Embryonic facial prominence (tissue), 1 donor: Measurements from ENCODE around the gene SLC2A11.

Source experiments
- DNase-seq: peaks from one replicate; pipeline ENCODE4 v3.0.0-alpha.2; 2016; ENCODE audit errors: extremely low spot score

SLC2A11 gene

DNA sequence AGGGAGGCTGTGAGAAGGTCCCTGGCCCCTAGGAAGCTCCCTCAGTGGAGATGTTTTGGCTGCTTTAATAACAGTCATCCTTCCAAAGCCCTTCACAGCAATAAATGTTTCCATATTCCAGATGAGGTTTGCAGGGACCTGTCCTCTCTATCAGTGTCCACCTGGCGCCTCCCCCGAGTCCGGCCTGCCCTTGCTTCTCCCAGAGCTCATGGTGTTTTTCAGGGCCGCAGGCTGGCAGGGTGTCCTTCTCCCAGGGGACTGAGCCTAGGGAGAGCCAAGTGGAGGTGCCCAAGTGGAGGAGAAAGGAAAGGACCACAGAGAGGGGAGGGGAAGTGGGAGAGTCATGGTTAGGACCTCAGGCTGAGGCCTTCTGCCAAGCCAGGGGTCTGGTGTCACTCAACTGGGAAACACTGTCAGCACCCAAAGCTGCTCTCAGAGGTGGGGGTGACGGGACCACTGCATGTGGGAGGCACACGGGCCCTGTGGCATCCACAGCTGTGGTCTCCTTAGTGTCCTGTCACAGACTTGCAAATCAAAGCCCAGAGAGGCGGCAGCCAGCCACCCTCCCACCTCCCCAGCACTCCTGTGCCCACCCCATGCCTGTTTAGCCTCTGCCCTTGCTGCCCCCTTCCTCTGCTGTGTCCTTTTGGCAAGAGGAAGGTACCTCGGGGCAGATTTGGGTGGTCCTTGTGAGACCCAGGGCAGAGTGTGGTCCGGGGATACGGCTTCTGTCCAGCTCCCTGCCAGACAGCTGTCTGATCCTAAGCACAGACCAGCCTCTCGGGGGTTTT is 25.3 kb upstream of the SLC2A11 start:
- DNase-seq, result no peak

DNA sequence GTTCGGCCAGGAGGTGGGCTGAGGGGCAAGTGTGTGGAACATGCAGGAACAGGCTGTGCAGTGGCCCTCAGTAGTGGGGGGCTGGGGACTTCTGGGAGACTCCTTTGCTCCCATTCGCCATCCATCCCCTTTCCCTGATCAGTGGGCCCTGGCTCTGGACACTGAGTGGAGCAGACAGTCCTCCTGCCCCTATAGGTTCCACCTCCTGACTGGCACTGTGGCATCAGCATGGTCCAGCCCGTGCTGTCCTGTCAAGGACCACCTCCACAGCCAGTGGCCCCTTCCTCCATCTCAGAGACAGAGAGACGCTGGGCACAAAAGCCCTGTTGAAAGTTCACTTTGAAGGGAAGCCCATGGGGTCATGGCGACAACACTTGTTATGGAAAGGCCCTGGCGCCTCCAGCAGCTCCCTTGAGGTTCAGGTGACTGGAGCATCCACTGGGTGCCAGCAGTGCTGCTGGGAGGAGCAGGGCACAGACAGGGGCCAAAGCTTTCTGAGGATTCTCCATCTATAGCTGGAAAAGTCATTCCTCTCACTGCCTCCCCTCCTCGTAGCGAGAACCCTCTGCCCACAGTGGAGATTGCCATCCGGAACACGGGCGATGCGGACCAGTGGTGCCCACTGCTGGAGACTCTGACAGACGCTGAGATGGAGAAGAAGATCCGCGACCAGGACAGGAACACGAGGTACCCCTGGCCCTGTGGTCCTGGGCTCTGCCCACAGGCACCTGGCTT is 24.5 kb upstream of the SLC2A11 start:
- no peak for DNase-seq

GRCh38 chr22:23833911-23834317 is 23.8 kb upstream of the SLC2A11 start:
- no peak for DNase-seq

- no peak for DNase-seq
Measured at GRCh38 chr22:23834406-23834792, 23.3 kb upstream of the SLC2A11 start.

GRCh38 chr22:23834793-23835483 is 22.7 kb upstream of the SLC2A11 start:
- DNase-seq, result no peak

DNA sequence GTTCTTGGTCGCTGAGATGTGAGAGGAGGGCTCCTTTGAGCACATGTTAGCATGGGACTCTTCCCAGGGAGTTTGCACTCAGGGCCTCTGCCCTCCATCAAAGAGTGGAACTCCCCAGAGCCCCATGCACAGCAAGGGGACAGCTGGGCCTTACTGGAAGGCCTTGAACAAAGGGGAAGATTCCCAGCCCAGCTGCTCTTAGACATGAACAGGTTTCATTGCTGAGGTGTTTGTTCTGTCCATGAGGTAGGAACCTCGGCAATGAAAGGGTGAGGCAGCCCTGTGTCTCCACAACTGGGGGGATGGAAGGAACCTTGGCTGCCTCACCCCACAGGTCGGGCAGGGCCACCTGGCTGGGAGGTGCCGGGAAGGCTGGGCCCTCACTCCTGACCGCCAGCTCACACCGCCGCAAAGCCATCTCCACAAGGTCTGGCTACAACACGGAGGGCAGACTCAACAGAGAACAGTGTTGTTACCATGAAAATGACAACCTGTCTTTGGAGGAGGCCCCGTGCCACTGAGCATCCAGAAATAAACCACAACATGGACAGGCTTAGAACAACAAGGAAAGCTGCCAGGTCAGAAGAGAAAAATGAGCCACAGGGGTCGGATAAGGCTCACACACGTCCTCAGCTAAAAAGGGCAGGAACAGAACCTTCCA is 22.1 kb upstream of the SLC2A11 start:
- no peak for DNase-seq

- DNase-seq, result no peak
Measured at GRCh38 chr22:23836281-23836680, 21.4 kb upstream of the SLC2A11 start.

GRCh38 chr22:23836692-23837495 is 20.8 kb upstream of the SLC2A11 start:
- DNase-seq, result no peak

DNA sequence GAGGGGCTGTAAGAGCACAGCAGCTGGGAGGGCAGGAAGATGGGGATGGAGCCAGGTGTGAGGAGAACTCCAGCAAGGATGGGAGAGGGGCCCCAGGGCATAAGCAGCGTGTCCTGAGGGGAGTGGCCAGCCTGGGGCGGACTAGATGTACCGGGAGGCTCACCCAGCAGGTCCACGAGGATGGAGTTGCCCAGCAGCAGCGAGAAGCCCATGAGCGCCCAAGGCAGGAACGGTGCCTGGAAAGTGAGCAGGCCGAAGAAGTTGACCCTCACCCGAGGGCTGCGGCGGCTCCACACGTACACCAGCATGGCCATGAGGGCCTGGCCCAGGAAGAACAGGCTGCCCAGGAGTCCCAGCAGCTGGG is 20.2 kb upstream of the SLC2A11 start:
- no peak for DNase-seq

GRCh38 chr22:23837911-23838680 is 19.6 kb upstream of the SLC2A11 start:
- no peak for DNase-seq

DNA sequence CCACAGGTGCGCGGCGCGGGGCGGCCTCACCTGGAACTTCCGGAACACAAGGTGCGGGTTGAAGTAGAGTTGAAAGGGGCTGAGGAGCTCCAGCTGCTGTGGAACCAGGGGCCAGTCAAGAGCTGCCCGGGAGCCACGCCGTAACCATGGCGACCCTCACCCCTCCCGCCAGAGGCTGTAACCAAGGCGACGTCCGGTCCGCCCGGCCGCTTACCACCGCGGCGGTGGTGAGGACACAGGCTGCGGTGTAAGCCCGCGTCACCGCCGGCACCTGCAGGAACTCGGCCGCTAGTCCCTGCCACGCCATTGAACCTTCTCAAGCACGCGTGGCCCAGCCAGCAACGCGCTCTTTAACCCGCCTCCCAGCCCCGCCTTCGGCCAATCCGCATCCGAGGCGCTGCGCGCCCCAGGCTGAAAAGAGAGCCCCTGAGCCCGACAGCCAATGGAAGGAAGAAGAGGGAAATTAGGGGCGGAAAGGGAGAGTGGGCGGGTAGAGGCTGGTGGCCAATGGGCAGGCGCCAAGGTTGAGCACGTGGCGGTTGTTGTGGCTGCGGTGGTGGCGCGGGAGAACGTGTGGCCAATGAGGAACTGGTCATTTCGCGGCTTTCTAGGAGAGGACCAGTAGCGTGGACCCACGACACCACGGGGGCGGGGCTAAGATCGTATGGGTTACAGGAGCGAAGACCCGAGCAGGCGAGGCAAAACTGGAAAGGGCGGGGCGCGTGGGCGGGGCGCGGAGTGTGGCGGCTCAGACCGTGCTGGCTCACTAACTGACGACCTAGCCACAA is 18.8 kb upstream of the SLC2A11 start, which contains the start of gene DERL3:
Gene DERL3, minus strand, starts transcription at position 326 of the 788 bp plus-strand sequence. Its CDS starts 19 bp downstream, at position 307.
- peak; percentile 92 for DNase-seq

DNA sequence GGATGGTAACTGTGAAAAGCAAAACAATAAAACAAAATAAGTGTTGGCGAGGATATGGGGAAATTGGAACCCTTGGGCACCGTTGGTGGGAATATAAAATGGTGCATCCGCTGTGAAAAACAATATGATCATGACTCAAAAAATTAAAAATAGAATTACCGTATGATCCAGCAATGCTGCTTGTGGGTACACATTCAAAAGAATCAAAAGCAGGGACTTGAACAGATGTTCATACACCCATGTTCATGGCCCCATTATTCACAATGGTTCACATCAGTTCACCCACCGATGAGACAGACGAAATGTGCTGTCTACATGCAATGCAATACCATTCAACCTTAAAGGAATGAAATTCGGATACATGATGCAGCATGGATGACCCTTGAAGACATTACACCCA is 17.6 kb upstream of the SLC2A11 start:
- no peak for DNase-seq

- no peak for DNase-seq
Measured at GRCh38 chr22:23841292-23841691, 16.4 kb upstream of the SLC2A11 start.

DNA sequence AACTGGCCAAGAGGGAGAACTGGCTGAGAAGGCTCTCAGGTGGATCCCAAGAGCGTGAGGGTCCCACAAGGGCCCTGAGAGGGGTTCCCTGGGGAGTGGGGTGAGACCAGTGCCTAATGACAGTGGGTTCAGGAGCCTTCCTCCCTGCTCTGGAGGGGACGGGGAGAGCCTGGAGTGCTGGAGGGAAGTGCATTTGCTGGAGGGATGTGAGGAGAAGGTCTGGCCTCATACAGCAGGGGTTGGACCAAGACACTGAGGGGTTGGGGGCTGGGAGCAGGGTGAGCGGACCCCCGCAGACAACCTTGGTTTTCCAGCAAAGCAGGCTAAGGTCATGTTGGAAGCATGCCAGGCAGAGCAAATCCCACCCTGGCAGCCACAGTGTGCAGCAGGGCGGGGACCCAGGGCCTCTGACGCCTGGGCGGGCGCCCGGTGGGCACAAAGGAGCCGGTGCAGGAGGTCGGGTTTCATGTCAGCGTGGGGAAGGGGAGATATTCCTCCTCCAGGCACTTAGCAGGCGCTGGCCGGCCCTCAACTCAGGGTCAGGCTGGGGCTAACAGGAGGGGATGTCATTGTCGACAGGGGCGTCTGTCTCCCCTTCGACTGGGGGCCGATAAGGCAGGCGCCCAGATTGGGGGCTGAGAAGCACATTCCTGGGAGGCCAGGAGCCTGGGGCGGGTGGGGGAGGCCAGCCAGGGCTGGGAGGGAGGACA is 15.8 kb upstream of the SLC2A11 start:
- DNase-seq, result no peak

- no peak for DNase-seq
Measured at GRCh38 chr22:23842599-23842998, 15.1 kb upstream of the SLC2A11 start.

- DNase-seq, result no peak
Measured at GRCh38 chr22:23844739-23845202, 12.9 kb upstream of the SLC2A11 start.

DNA sequence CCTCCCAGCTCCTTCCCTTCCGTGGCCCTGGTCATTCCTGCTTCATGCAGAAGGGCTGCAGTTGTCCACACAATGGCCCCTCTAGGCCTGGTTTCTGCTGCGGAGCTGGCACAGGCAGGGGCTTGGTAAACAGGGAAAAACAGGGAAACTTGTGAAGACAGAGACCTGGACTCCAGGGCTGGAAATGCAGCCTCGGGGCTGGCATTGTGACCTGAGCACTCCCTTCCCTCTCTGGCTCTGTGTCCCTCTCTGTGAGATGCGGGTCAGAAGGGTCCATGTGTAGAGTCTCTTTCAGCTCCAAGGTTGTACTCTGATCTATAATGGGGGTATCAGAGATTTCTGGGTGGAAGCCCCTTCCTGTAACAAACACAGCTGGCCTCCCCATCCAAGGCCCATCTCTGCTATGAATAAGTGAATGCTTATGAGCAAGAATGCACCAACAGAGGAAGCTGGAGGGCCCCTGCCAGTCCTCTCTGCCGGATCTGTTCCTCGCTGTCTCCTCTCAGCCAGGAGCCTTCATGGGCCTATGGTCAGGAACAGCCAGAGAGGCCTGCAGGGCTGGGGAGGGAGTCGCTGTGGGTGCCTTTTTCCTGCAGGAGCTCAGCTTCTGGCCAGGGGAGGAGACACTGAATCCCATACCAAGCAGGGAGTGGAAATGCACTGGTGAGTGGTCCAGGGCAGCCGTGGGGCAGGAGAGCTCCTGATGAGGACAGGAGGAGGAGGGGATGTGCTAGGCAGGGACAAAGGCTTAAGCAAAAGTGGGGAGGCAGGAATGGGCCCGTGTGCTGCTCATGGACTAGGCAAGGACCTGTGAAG is 12.2 kb upstream of the SLC2A11 start:
- no peak for DNase-seq

- DNase-seq, result no peak
Measured at GRCh38 chr22:23846081-23846469, 11.6 kb upstream of the SLC2A11 start.
